ENCODE data around the gene P2RY6.

P2RY6 gene

GRCh38 chr11:73281796-73282660 lies 9.9 kb downstream of the P2RY6 start:
- Histone ChIP-seq H3K36me3 (ENCODE audit: control insufficient read depth in 2 of 2, insufficient read depth in 2 of 2, low read length in 2 of 2) (no peaks in the 10 kb centered on the region), H3K9me3 (ENCODE audit: control insufficient read depth in 2 of 2, low read length in 2 of 2) (no peaks in the 10 kb centered on the region), H3K4me1 (ENCODE audit: control insufficient read depth, insufficient read depth, low read length) (peaks cover 3% of the 10 kb centered on the region), H3K4me3 (ENCODE audit: low read length in 2 of 2) (no peak overlapping the region), H3K27ac (ENCODE audit: low read length) (no peak overlapping the region), H3K27me3 (ENCODE audit: control insufficient read depth in 1 of 2, insufficient read depth in 2 of 2, low read length in 2 of 2) (no peaks in the 10 kb centered on the region), H3K9ac (ENCODE audit: low read length in 2 of 2) (no peak overlapping the region)

GRCh38 chr11:73283276-73284000 lies 11.3 kb downstream of the P2RY6 start:
- no peaks in the 10 kb centered on the region for H3K36me3 ChIP-seq (ENCODE audit: control insufficient read depth in 2 of 2, insufficient read depth in 2 of 2, low read length in 2 of 2)
- H3K4me1 ChIP-seq (ENCODE audit: control insufficient read depth, insufficient read depth, low read length) = peaks cover 5% of the 10 kb centered on the region
- H3K4me3 ChIP-seq (ENCODE audit: low read length in 2 of 2) = no peak overlapping the region
- H3K27me3 ChIP-seq (ENCODE audit: control insufficient read depth in 1 of 2, insufficient read depth in 2 of 2, low read length in 2 of 2) = no peaks in the 10 kb centered on the region
- H3K9ac ChIP-seq (ENCODE audit: low read length in 2 of 2) = no peak overlapping the region
- H3K9me3 ChIP-seq (ENCODE audit: control insufficient read depth in 2 of 2, low read length in 2 of 2) = no peaks in the 10 kb centered on the region
- no peak overlapping the region for H3K27ac ChIP-seq (ENCODE audit: low read length)

- no peaks in the 10 kb centered on the region for H3K9me3 ChIP-seq (ENCODE audit: control insufficient read depth in 2 of 2, low read length in 2 of 2)
- H3K27me3 ChIP-seq (ENCODE audit: control insufficient read depth in 1 of 2, insufficient read depth in 2 of 2, low read length in 2 of 2) = no peaks in the 10 kb centered on the region
- H3K9ac ChIP-seq (ENCODE audit: low read length in 2 of 2) = no peak overlapping the region
- no peak overlapping the region for H3K27ac ChIP-seq (ENCODE audit: low read length)
- H3K36me3 ChIP-seq (ENCODE audit: control insufficient read depth in 2 of 2, insufficient read depth in 2 of 2, low read length in 2 of 2) = no peaks in the 10 kb centered on the region
- H3K4me3 ChIP-seq (ENCODE audit: low read length in 2 of 2) = no peak overlapping the region
- peaks cover 12% of the 10 kb centered on the region for H3K4me1 ChIP-seq (ENCODE audit: control insufficient read depth, insufficient read depth, low read length)
These were observed 12.0 kb downstream of the P2RY6 start for GRCh38 chr11:73284106-73284505.

GRCh38 chr11:73285721-73286120 lies 13.6 kb downstream of the P2RY6 start:
- Histone ChIP-seq H3K9me3 (ENCODE audit: control insufficient read depth in 2 of 2, low read length in 2 of 2) (no peaks in the 10 kb centered on the region), H3K36me3 (ENCODE audit: control insufficient read depth in 2 of 2, insufficient read depth in 2 of 2, low read length in 2 of 2) (no peaks in the 10 kb centered on the region), H3K4me1 (ENCODE audit: control insufficient read depth, insufficient read depth, low read length) (peaks cover 19% of the 10 kb centered on the region), H3K4me3 (ENCODE audit: low read length in 2 of 2) (no peak overlapping the region), H3K27me3 (ENCODE audit: control insufficient read depth in 1 of 2, insufficient read depth in 2 of 2, low read length in 2 of 2) (no peaks in the 10 kb centered on the region), H3K9ac (ENCODE audit: low read length in 2 of 2) (no peak overlapping the region), H3K27ac (ENCODE audit: low read length) (no peak overlapping the region)

GRCh38 chr11:73286240-73286810 lies 14.2 kb downstream of the P2RY6 start:
- Histone ChIP-seq H3K9me3 (ENCODE audit: control insufficient read depth in 2 of 2, low read length in 2 of 2) (no peaks in the 10 kb centered on the region), H3K27me3 (ENCODE audit: control insufficient read depth in 1 of 2, insufficient read depth in 2 of 2, low read length in 2 of 2) (no peaks in the 10 kb centered on the region), H3K9ac (ENCODE audit: low read length in 2 of 2) (no peak overlapping the region), H3K4me1 (ENCODE audit: control insufficient read depth, insufficient read depth, low read length) (peaks cover 19% of the 10 kb centered on the region), H3K27ac (ENCODE audit: low read length) (no peak overlapping the region), H3K4me3 (ENCODE audit: low read length in 2 of 2) (no peak overlapping the region), H3K36me3 (ENCODE audit: control insufficient read depth in 2 of 2, insufficient read depth in 2 of 2, low read length in 2 of 2) (no peaks in the 10 kb centered on the region)

GRCh38 chr11:73287400-73288101 lies 15.4 kb downstream of the P2RY6 start:
- Histone ChIP-seq H3K4me3 (ENCODE audit: low read length in 2 of 2) (no peak overlapping the region), H3K27me3 (ENCODE audit: control insufficient read depth in 1 of 2, insufficient read depth in 2 of 2, low read length in 2 of 2) (no peaks in the 10 kb centered on the region), H3K36me3 (ENCODE audit: control insufficient read depth in 2 of 2, insufficient read depth in 2 of 2, low read length in 2 of 2) (no peaks in the 10 kb centered on the region), H3K4me1 (ENCODE audit: control insufficient read depth, insufficient read depth, low read length) (peaks cover 19% of the 10 kb centered on the region), H3K27ac (ENCODE audit: low read length) (no peak overlapping the region), H3K9me3 (ENCODE audit: control insufficient read depth in 2 of 2, low read length in 2 of 2) (no peaks in the 10 kb centered on the region), H3K9ac (ENCODE audit: low read length in 2 of 2) (no peak overlapping the region)

GRCh38 chr11:73288192-73288872 lies 16.2 kb downstream of the P2RY6 start:
- Histone ChIP-seq H3K27me3 (ENCODE audit: control insufficient read depth in 1 of 2, insufficient read depth in 2 of 2, low read length in 2 of 2) (no peaks in the 10 kb centered on the region), H3K27ac (ENCODE audit: low read length) (no peak overlapping the region), H3K9me3 (ENCODE audit: control insufficient read depth in 2 of 2, low read length in 2 of 2) (no peaks in the 10 kb centered on the region), H3K36me3 (ENCODE audit: control insufficient read depth in 2 of 2, insufficient read depth in 2 of 2, low read length in 2 of 2) (no peaks in the 10 kb centered on the region), H3K9ac (ENCODE audit: low read length in 2 of 2) (peak overlapping the region in 1 of 2 donors; percentile 5), H3K4me1 (ENCODE audit: control insufficient read depth, insufficient read depth, low read length) (peaks cover 17% of the 10 kb centered on the region), H3K4me3 (ENCODE audit: low read length in 2 of 2) (no peak overlapping the region)

- no peaks in the 10 kb centered on the region for H3K27me3 ChIP-seq (ENCODE audit: control insufficient read depth in 1 of 2, insufficient read depth in 2 of 2, low read length in 2 of 2)
- H3K9me3 ChIP-seq (ENCODE audit: control insufficient read depth in 2 of 2, low read length in 2 of 2) = no peaks in the 10 kb centered on the region
- H3K27ac ChIP-seq (ENCODE audit: low read length) = no peak overlapping the region
- peak overlapping the region in 1 of 2 donors; percentile 55 for H3K4me3 ChIP-seq (ENCODE audit: low read length in 2 of 2)
- no peaks in the 10 kb centered on the region for H3K36me3 ChIP-seq (ENCODE audit: control insufficient read depth in 2 of 2, insufficient read depth in 2 of 2, low read length in 2 of 2)
- H3K9ac ChIP-seq (ENCODE audit: low read length in 2 of 2) = peak overlapping the region; percentile 39 to 42
- H3K4me1 ChIP-seq (ENCODE audit: control insufficient read depth, insufficient read depth, low read length) = peaks cover 16% of the 10 kb centered on the region
These were observed 17.0 kb downstream of the P2RY6 start for GRCh38 chr11:73288873-73289707.

GRCh38 chr11:73290536-73290935 lies 18.4 kb downstream of the P2RY6 start:
- H3K4me1 ChIP-seq (ENCODE audit: control insufficient read depth, insufficient read depth, low read length) = peaks cover 21% of the 10 kb centered on the region
- no peak overlapping the region for H3K27ac ChIP-seq (ENCODE audit: low read length)
- no peaks in the 10 kb centered on the region for H3K27me3 ChIP-seq (ENCODE audit: control insufficient read depth in 1 of 2, insufficient read depth in 2 of 2, low read length in 2 of 2)
- no peak overlapping the region for H3K4me3 ChIP-seq (ENCODE audit: low read length in 2 of 2)
- no peaks in the 10 kb centered on the region for H3K9me3 ChIP-seq (ENCODE audit: control insufficient read depth in 2 of 2, low read length in 2 of 2)
- no peak overlapping the region for H3K9ac ChIP-seq (ENCODE audit: low read length in 2 of 2)
- H3K36me3 ChIP-seq (ENCODE audit: control insufficient read depth in 2 of 2, insufficient read depth in 2 of 2, low read length in 2 of 2) = no peaks in the 10 kb centered on the region

All from stomach smooth muscle (tissue), 2 donors.